ENCODE data around the gene URAD. TPM values are rescaled to one million over a fixed set of nuclear protein-coding genes. Genes with fewer than 3 reads are reported as not detected.
A peak's percentile ranks its signal among the peaks of the same experiment; 100 is the strongest.
"Not testable (repeated sequence)": the region's sequence is repeated elsewhere in the genome, so short reads cannot be mapped to it uniquely, and the experiment has no call there.

URAD gene
- total RNA-seq, 1 experiment from 2014 or later = not detected

- DNase-seq = peak; percentile 84
- H3K4me3 ChIP-seq (ENCODE audit: insufficient read depth, low read depth, low read length) = peak within 1 kb of the TSS; percentile 37
- peaks cover 98% of the 10 kb centered on the region for H3K27me3 ChIP-seq (ENCODE audit: control insufficient read depth, insufficient read depth, low read length)
- H3K36me3 ChIP-seq (replicated peaks; ENCODE audit: control insufficient read depth, insufficient read depth, low read length) = no peaks in the 10 kb centered on the region
Observed at GRCh38 chr13:27969082-27969865, 19.2 kb downstream of the URAD start, which contains the start of gene CDX2. Gene CDX2, minus strand, starts transcription at chr13:27969315. Its CDS starts 309 bp downstream, at chr13:27969006.

- peak overlapping the region; percentile 37 for H3K4me3 ChIP-seq (ENCODE audit: insufficient read depth, low read depth, low read length)
- peak; percentile 83 for DNase-seq
- H3K27me3 ChIP-seq (ENCODE audit: control insufficient read depth, insufficient read depth, low read length) = peaks cover 98% of the 10 kb centered on the region
- no peaks in the 10 kb centered on the region for H3K36me3 ChIP-seq (replicated peaks; ENCODE audit: control insufficient read depth, insufficient read depth, low read length)
Observed at GRCh38 chr13:27968316-27969081, 20.0 kb downstream of the URAD start.

- H3K36me3 ChIP-seq (replicated peaks; ENCODE audit: control insufficient read depth, insufficient read depth, low read length) = no peaks in the 10 kb centered on the region
- no peak overlapping the region for H3K4me3 ChIP-seq (ENCODE audit: insufficient read depth, low read depth, low read length)
- peak; percentile 42 for DNase-seq
- peaks cover 98% of the 10 kb centered on the region for H3K27me3 ChIP-seq (ENCODE audit: control insufficient read depth, insufficient read depth, low read length)
Observed at GRCh38 chr13:27967736-27968315, 20.7 kb downstream of the URAD start.

GRCh38 chr13:27967203-27967735 lies 21.2 kb downstream of the URAD start:
- no peaks in the 10 kb centered on the region for H3K36me3 ChIP-seq (replicated peaks; ENCODE audit: control insufficient read depth, insufficient read depth, low read length)
- DNase-seq = peak; percentile 49
- no peak overlapping the region for H3K4me3 ChIP-seq (ENCODE audit: insufficient read depth, low read depth, low read length)
- H3K27me3 ChIP-seq (ENCODE audit: control insufficient read depth, insufficient read depth, low read length) = peaks cover 98% of the 10 kb centered on the region

- 0 out of 2 replicates have a peak overlapping the region, but pooled peaks have one; percentile 8 for H3K4me3 ChIP-seq (ENCODE audit: insufficient read depth, low read depth, low read length)
- no peaks in the 10 kb centered on the region for H3K36me3 ChIP-seq (replicated peaks; ENCODE audit: control insufficient read depth, insufficient read depth, low read length)
- peak; percentile 84 for DNase-seq
Observed at GRCh38 chr13:27966641-27967202, 21.8 kb downstream of the URAD start.

DNA sequence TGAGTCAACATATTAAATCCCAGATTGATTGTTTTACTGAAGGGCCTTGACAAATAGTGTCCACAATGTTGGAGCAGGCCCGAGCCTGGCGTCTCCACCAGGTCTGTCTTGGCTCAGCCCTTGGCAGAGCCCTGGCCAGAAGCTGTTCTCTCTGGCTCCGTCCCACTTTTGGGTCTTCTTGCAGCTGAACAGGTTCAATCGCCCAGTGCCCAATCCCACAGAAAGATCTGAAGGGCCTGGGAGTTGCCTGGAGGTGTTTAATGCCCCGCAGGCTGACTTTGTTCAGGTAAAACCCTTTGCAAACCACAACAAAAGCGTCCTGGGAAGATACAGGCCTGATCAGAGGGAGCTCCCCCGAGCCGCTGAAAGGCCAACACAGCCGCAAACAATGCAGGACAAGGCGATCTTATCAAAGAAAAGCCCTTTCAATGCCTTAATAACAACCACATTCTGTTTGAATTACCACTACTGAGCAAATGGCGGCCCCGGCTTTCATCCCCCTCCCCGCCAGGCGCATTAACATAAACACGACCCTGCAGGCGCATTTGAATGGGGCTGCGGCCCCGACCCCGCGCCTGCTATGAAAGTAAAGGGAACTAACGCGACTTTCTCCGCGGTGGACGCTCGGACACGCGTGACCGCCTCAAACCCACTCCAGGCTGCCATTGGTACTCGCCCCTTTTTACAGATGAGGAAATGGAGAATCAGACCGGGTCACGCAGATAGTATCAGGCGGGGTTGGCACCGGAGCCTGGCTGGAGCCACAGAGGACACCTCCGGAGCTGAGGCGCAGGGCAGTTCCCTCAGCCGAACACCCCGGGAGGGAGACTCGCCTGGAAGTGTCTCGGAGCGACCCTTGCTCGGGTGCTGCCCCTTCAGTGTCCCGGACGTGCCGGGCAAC lies 22.5 kb downstream of the URAD start:
- peak overlapping the region; percentile 8; the same call in 1 of the 2 replicates for H3K4me3 ChIP-seq (ENCODE audit: insufficient read depth, low read depth, low read length)
- DNase-seq = peak; percentile 86
- H3K27me3 ChIP-seq (ENCODE audit: control insufficient read depth, insufficient read depth, low read length) = peaks cover 99% of the 10 kb centered on the region
- no peaks in the 10 kb centered on the region for H3K36me3 ChIP-seq (replicated peaks; ENCODE audit: control insufficient read depth, insufficient read depth, low read length)

More at GRCh38 chr13:27966641-27967202, 21.8 kb downstream of the URAD start:
- peaks cover 98% of the 10 kb centered on the region for H3K27me3 ChIP-seq (ENCODE audit: control insufficient read depth, insufficient read depth, low read length)

DNA sequence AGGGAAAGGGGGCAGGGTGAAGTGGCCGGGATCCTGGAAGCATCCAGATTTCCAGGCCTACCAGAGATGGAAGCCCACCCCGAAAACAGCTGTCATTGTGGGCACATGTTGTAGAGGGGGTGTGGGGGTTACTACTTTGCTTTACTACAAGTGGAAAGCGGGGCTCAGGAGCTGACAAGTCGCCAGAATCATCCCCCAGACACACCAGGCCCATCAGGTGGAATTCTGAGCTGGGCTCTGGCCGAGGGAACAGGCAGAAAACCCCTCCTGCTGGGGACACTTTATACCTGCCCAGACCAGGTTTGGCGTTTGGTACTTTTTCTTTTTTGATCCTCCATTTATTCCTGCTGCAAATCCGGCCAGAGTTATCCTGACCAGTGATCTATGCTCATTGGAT lies 23.2 kb downstream of the URAD start:
- DNase-seq = peak; percentile 48

DNA sequence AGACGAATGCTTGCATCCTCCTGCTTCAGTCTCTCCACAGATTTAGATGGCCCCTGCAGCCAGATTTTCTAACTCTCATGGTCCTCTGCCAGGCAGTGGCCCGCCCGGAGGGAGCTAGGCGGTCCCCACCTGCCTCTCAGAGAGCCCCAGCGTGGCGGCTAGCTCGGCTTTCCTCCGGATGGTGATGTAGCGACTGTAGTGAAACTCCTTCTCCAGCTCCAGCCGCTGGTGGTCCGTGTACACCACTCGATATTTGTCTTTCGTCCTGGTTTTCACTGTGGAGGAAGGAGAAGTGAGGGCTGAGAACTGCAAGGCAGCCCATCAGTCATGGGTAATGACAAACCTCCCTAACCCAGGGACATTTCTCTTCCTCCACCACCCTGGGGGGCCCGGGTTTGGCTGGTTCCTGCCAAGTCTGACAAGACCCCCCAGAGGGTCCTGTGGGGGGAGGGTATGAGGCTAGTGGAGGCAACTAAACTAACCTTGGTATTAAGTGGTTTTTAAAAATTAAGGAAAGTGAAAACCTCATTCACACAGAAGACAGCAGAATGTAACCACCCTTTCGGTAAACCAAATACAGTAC lies 23.7 kb downstream of the URAD start:
- Histone ChIP-seq H3K36me3 (replicated peaks; ENCODE audit: control insufficient read depth, insufficient read depth, low read length) (no peaks in the 10 kb centered on the region), H3K27me3 (ENCODE audit: control insufficient read depth, insufficient read depth, low read length) (peaks cover 99% of the 10 kb centered on the region), H3K4me3 (ENCODE audit: insufficient read depth, low read depth, low read length) (no peak overlapping the region)
- DNase-seq = no peak

More for the DNA sequence above, 23.2 kb downstream of the URAD start:
- peaks cover 99% of the 10 kb centered on the region for H3K27me3 ChIP-seq (ENCODE audit: control insufficient read depth, insufficient read depth, low read length)
- H3K36me3 ChIP-seq (replicated peaks; ENCODE audit: control insufficient read depth, insufficient read depth, low read length) = no peaks in the 10 kb centered on the region
- no peak overlapping the region for H3K4me3 ChIP-seq (ENCODE audit: insufficient read depth, low read depth, low read length)

- not testable (repeated sequence) for DNase-seq; H3K36me3 ChIP-seq (replicated peaks; ENCODE audit: control insufficient read depth, insufficient read depth, low read length); H3K4me3 ChIP-seq (ENCODE audit: insufficient read depth, low read depth, low read length)
- peaks cover 99% of the 10 kb centered on the region for H3K27me3 ChIP-seq (ENCODE audit: control insufficient read depth, insufficient read depth, low read length)
Observed at GRCh38 chr13:27964206-27964605, 24.3 kb downstream of the URAD start.

DNA sequence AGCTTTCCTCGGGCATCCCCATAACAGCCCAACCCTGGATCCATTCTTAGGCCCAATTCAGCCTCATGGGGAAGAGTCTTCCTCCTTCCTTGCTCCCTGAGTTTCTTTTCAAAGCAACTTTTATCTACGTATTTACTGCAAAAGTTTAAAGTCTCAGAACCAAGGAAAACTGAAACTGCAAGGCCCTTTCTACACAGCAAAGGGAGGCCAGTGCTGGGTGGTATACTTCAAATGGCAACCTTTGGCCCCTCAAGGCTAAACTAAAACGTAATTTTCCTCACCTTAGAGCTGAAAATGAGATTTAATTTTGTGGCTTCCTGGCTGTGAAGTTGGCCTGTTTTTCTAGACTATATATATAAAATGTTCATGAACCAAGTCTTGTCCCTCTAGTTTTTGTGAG lies 25.0 kb downstream of the URAD start:
- Histone ChIP-seq H3K27me3 (ENCODE audit: control insufficient read depth, insufficient read depth, low read length) (peaks cover 99% of the 10 kb centered on the region), H3K4me3 (ENCODE audit: insufficient read depth, low read depth, low read length) (no peak overlapping the region), H3K36me3 (replicated peaks; ENCODE audit: control insufficient read depth, insufficient read depth, low read length) (no peaks in the 10 kb centered on the region)
- DNase-seq = no peak

DNA sequence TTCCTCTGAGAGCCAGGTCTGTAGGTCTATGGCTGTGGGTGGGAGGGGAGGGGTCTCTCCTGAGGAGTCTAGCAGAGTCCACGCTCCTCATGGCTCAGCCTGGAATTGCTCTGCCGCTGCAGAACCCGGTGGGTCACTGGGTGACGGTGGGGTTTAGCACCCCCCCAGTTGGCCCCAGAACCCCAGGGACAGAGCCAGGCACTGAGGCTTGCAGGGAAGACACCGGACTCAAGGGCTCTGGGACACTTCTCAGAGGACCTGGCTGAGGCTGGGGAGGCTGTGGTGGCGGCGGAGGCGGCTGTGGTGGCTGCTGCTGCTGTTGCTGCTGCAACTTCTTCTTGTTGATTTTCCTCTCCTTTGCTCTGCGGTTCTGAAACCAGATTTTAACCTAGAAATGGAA lies 25.5 kb downstream of the URAD start:
- DNase-seq = no peak
- no peak overlapping the region for H3K4me3 ChIP-seq (ENCODE audit: insufficient read depth, low read depth, low read length)

GRCh38 chr13:27962128-27962841 lies 26.2 kb downstream of the URAD start:
- no peak overlapping the region for H3K4me3 ChIP-seq (ENCODE audit: insufficient read depth, low read depth, low read length)
- no peaks in the 10 kb centered on the region for H3K36me3 ChIP-seq (replicated peaks; ENCODE audit: control insufficient read depth, insufficient read depth, low read length)
- DNase-seq = peak; percentile 51
- H3K27me3 ChIP-seq (ENCODE audit: control insufficient read depth, insufficient read depth, low read length) = peaks cover 99% of the 10 kb centered on the region

More for the DNA sequence above, 25.5 kb downstream of the URAD start:
- H3K27me3 ChIP-seq (ENCODE audit: control insufficient read depth, insufficient read depth, low read length) = peaks cover 99% of the 10 kb centered on the region
- H3K36me3 ChIP-seq (replicated peaks; ENCODE audit: control insufficient read depth, insufficient read depth, low read length) = no peaks in the 10 kb centered on the region

Measured in H7 (cell line).